SK-N-MC (cell line): Measurements from ENCODE around the gene PDZRN3.

Experiments used
- EZH2 ChIP-seq: fragments of 200-600 bp; sonication (generic); IDR thresholded peaks from one replicate; pipeline ENCODE4 v1.6.1; 2017; ENCODE audit warnings: antibody characterized with exemption
- FOXP2 ChIP-seq: optimal IDR thresholded peaks from 2 replicates; pipeline ENCODE3; 2011; ENCODE audit warnings: mild to moderate bottlenecking, moderate library complexity; ENCODE audit not compliant: insufficient read depth; ENCODE audit errors: extremely low read length, control extremely low read depth
- POLR2AphosphoS5 ChIP-seq: IDR thresholded peaks from 2 replicates; pipeline ENCODE4 v1.6.1; 2012; ENCODE audit warnings: mild to moderate bottlenecking, low read depth, low read length, borderline replicate concordance

DNA sequence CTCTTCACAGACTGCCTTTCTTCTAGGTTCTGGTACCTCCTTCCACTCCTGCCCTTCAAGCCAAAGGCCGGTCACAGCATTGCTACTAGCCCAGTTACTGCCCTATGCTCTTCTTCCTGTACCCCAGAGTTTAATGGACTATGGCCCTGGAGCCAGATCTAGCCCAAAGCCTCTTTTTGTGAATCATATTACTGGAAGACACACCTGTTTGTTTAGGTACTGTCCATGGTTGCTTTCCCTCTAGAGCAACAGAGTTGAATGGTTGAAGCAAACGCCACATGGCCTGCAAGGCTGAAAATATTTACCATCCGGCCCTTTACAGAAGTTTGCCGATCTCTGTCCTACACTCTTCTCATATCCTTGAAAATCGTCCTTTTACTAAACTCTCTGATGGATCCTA lies 47.0 kb downstream of the PDZRN3 start:
- no peak for TF ChIP-seq EZH2
- no peak for TF ChIP-seq POLR2AphosphoS5
- no peak for TF ChIP-seq FOXP2
